ENCODE data around the gene CANT1.
"Not testable (repeated sequence)": the region's sequence is repeated elsewhere in the genome, so short reads cannot be mapped to it uniquely, and the experiment has no call there.

CANT1 gene

DNA sequence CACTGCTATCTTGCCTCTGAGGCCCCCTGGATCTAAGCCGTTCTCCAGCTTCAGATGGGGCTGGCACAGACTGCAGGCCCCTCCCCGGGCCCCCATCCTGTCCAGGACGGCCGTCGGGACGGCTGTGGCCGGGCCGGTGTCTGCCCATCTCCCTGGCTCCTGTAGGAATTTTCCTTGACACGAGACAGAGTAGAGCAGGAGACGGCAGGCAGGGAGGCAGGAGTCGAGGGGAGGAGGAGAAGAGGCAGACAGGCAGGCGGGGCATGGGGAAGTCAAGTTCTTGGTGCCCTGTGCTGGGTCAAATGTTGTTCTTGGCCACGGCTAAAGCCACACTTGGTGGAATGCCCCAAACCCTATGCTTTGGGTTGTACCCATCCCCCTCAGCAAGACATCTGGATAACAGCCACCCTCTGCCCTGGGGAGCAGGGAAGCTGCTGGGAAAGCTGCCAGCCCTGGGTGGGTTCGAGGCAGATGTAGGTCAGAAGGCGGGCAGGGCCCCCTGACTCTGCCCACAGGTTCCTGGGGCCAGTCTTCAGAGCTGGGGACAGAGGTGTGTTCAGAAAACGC, 18.4 kb upstream of the CANT1 start:
- DNase-seq = no peak

DNA sequence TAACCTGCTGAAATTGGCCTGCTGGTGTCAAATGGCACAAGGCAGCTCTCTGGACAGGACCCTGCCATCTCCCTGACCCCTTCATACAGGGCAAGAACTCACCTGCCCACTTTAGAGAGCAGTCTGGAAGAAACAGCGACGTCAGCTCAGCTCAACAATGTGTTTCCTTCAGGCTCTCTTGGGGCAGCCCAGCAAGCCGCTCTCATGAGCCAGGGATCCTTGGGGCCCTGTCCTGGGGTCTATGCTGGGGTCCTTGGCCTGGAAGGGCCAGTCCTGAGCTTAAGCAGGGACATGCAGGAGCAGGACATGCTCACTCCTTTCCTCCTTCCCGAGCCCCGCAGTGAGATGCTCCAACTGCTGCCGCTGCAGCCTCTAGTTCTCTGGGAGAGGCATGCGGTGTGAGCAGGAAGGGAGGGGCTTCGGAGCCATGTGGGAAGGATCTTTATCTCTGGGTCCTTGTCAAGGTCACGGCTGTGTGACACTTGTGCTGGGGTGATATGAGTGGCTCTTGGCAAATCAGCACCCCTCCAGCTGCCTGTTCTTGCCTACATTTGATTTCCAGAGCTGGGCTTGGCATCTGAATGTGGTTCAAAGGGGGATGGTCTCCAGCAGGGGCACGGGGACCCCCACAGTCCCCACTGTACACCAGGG, 17.8 kb upstream of the CANT1 start:
- no peak for DNase-seq

DNA sequence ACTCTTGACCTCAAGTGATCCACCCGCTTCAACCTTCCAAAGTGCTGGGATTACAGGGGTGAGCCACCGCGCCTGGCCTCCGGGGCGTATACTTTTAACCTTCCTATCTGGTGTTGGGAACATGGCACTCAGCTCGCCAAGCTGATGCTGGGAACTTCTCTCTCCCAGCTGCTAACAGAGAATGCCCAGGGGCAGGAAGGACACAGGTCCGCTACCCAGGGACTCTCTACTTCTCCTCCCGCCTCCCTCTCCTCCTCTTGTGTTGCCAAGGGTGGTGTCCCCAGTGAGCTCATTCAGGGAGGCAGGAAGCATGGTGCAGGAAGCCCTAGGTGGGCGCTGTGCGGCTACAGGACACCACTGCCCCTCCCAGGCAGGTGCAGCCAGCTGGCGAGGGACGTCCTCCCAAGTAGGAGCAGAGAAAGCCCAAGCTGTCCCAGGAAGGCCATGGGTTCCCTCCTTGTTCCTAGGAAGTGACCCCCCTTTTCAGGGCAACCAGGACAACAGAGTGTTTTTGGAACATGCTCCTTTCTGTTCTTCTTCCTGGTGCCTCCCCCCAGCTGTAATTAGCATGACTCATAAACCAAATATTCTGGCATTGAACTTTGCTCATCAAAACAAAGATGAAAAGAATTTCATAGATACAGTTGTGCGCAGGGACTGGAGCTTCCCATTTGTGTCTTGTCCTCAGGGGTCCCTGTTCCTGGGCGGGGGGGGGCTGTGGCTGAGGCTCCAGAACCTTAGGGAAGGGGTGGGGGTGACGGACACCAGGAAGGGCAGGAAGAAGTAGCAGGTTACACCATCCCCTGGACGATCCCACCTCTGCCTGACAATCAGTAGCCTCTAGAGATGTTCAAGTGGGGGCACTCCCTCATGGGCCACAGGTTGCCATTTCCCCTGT, 17.1 kb upstream of the CANT1 start:
- DNase-seq = no peak

DNA sequence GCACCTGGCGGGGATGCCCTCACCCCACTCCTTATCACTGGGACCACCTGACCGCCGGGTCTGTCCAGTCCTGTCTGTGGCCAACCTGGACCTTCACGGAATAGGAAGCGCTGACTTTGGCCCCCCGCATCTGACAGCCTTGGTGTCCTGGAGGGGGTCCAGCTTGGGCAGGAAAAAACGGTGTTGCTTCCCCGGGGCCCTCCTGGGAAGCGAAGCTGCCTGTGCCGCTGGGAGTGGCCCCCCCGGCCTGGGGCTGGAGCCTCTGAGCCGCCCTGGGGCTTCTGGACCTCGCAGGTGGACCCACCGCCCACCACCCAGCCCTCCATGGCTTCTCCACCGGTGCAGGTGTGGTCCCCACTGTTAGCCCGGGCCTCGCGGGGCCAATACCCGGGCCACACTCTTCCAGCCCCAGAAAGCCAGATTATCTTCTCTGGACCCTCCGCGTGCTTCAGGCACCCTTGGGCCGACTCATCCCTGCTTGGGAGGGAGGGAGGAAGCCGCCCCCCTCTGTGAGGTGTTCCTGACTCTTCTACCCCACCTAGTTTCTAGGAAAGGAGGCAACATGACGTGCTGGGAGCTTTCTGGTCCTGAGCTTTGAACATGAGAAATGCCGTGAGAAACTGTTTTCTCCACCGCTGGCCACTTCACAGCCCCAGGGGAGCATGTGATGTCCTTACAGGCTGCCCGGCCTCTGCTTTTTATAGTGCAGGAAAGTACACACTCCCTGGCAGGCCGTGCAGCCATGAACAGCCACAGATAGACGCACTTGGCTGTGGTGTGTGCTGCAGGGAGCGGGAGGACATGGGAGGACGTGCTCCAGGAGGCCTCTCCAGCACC, 15.6 kb upstream of the CANT1 start:
- DNase-seq = no peak

DNA sequence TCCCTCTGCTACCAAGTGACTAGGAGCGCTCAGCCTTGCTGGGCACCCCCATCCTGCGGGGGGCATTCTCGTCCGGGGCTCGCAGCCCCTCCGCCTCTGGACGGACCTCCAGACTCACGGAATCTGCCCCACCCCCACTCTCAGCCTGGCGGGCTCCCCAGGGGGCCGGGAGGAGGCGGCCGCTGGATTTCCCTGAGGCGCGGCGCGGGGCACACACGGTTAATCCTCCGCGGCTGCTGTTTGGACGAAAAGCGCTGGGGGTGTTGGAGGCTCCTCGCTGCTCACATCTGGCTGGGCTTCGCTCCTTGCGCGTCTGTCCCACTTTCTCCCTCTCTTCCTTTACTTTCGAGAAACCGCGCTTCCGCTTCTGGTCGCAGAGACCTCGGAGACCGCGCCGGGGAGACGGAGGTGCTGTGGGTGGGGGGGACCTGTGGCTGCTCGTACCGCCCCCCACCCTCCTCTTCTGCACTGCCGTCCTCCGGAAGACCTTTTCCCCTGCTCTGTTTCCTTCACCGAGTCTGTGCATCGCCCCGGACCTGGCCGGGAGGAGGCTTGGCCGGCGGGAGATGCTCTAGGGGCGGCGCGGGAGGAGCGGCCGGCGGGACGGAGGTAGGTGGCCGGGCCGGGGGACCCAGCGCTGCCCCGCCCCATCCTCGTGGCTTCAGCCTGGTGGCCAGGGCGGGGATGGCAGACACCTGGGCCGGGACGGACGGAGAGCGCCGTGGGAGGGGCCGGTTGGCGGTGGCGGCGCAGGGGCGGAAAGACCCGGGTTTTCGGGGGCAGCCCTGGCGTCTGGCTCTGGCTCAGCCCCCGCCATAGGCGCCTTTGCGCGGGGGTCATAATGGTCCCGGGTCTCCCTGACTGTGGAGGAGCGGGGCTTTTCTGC, 14.6 kb upstream of the CANT1 start, which contains the start of gene C1QTNF1:
C1QTNF1 (plus strand) TSS at position 284 of the 886 bp plus-strand sequence. CDS start 19,800 bp downstream, outside the sequence.
- peak in 2 of 58 donors; percentile 8 to 20 for DNase-seq

DNA sequence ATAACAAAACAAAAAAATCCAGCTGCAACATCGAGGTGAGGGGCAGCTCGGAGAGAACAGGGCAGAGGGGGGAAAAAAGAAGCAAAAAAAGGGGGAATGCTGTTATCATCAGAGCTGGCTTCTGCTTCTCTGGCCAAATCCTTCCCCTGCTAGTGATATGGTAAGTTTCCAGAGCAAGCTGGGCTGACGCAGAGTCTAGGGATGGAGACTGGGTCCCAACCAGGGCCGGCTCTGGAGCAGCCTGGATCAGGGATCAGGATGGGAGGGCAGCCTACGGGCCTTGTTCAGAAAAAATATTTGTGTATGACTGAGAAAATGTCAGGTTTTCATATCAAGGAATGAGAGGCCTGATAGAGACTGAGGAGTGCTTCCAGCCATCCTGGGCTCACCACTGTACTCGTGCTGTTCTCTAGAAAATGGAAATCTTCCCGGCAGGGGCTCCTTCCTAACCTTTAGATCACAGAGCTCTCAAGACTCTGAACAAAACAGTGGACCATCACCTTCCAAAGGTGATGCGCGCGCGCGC, 13.7 kb upstream of the CANT1 start:
- no peak for DNase-seq

DNA sequence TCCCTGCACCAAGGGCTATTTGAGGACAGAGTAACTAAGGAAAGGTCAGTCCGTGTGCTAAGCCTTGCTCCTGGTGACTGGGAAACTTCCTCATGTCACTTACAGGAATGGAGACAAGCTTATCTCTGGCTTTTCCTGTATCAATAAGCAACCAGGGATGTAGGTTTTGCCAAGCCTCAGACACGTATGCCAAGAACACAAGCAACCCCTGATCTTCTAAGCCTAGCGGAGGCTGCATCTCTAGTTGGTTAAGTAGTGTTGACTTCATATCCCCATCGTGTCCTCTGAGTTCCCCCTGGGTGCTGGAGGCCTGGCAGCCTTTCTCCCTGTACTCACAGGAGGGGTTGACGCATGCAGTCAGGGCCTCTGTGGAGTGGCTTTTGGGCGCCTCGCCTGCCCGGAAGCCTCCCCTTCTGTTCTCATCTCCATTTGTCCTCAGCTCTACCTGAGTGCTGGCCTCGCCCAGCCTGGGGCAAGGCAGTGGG, 13.0 kb upstream of the CANT1 start:
- DNase-seq = no peak

DNA sequence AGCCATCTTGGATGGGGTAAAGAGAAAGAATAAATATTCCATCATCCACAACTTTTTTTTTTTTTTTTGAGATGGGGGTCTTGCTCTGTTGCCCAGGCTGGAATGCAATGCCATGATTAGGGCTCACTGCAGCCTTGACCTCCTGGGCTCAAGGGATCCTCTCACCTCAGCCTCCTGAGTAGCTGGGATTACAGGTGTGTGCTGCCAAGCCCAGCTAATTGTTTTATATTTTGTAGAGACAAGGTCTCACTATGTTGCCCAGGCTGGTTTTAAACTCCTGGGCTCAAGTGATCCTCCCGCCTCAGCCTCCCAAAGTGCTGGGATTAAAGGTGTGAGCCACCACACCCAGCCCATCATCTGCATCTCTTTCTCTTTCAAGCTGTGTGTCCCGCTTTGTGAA, 12.4 kb upstream of the CANT1 start:
- DNase-seq = not testable (repeated sequence)

DNA sequence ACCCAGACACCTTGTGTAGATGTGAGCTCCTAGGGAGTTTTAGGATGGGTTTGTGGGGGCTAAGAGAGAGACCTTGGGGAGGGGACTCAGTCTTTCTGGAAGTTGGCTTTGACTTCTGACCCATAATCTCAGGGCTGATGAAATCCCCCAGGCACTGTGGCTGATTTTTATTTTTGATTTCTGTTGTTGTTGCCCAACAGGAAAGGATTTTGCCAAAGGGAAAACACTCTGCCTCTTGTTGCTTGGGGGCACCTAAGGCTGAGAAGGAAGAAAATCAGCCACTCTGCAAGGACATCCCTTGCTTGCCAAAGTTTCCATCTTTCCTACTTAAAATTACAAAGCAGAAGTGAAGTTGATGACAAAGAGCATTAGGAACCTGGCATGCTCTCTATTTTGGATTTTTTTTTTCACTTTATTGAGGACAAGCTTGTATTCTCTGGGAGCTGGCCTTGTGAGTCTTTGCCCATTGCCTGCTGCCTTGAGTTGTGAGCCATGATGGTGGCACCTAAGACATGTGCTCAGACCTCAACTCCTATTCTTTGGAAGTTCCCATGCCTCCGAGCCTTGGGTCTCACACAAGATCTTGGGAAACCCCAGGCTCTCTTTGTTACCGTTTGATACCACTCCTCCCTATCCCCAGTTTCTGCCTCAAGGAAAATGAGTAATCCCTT, 11.2 kb upstream of the CANT1 start:
- DNase-seq = no peak

DNA sequence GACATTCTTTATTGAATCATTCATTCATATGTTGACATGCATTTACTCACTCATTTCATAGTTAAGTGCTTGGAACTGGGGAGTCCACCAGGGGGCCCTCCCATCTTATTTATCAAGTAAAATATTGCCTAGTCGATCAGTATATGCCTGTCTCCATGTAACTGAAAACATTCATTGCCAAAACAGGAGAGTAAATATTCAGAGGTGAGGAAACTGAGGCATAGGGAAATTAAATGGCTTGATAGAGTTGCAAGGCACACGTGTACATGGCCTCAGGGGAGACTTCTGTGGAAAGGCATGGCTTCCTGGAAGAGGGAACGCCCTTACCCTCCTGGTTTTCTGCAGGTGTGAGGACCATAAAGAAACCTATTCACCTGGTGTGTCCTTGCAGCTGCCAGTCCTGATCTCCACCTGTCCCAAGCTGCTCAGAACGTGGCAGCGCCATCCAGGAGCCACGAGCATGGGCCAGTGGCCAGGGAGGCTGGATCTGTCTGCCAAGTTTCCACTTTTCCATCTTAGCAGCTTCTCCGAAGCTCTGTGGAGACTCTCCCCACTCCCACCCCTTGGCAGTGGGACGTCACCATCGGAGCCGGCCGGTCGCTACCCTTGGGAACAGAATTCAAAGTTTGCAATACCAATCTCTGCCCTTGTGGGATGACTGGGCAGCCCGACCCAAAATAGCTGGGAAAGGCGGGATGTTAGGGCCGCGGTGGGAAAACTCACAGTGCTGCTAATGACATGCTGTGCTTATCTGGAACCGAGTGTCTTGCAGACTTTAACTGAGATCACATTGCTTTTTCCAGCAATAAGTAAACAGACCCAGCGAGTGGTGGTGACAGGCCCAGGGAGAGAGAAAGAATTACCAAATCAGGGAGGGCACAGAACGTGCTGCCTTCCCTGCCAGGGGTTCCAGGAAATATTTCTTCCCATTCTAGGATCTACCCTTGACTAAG, 10.3 kb upstream of the CANT1 start:
- peak in 12 of 58 donors; percentile 8 to 56 (median 24) for DNase-seq

DNA sequence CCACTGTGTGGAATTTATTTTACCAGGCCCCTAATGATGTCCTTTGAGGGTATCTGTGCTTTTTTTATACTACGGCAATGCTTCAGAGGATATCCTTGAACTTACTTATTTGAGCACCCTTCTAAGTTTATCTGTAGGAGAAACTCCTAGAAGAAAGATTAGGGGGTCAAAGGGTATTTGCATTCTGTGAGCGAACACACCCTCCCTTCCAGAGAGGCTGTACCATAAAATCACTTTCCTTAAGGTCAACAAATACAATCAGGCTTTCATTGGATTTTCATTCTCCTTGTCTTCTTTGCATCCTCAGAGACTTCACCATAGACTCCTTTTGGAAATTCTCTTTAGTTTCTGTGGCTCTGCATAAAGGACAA, 9.7 kb upstream of the CANT1 start:
- no peak for DNase-seq

DNA sequence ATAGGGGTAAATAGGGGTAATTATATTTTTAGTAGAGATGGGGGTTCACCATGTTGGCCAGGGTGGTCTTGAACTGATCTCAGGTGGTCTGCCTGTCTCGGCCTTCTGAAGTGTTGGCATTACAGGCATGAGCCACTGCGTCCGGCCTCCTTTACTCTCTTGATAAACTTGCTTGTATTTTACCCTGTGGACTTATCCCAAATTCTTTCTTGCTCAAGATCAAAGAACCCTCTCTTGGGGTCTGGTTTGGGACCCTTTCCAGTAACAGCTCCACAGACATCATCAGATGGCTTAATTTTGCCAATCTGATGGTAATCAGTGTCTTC, 8.8 kb upstream of the CANT1 start:
- no peak for DNase-seq

DNA sequence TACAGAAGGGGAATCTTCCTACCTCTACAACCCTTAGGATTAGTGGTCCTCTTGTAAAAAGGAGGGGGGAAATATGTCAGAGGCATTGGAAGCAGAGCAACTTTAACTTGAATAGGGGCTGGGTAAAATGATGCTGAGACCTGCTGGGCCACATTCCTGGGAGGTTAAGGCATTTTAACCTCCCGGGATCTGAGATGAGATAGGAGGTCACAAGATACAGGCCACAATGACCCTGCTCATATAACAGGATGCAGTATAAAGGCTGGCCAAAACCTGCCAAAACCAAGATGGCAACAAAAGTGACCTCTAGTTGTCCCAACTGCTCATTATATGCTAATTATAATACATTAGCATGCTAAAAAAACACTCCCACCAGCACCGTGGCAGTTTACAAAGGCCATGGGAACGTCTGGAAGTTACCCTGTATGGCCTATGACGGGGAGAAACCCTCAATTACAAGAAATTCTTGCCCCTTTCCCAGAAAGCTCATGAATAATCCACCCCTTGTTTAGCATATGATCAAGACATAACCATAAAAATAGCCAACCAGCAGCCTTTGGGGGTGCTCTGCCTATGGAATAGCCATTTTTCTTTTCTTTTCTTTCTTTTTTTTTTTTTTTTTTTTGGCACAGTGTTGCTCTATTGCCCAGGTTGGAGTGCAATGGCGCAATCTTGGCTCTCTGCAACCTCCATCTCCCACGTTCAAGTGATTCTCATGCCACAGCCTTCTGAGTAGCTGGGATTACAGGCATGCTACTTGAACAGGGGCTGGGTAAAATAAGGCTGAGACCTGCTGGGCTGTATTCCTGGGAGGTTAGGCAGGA, 8.2 kb upstream of the CANT1 start:
- no peak for DNase-seq

DNA sequence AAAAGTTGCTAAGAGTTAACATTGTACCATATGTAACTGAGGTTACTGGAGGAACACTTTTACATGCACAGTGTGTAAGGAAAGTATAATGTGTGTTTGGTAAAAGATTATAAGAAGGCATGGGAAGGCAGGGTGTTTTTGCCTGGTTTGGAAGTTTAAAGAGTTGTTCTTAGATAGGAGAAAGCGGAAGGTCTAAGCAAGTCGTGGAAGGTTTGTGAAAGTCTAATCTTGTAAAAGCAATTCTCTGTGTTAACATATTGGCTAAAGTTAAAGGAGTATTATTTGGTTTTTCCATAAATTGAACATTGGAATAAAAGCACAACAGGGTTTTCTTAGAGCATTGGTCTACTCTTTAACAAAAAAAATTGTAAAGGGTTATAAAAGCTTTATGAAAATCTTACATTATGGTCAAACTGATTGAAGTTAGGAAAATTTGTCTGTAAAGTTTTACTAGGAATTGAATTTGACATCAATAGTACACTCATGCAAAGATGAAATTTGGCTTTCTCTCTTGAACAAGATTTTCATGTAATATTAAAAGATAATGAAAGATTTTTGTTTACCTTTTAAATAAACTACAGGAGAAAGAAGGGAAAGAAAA, 4.7 kb upstream of the CANT1 start:
- DNase-seq = no peak

DNA sequence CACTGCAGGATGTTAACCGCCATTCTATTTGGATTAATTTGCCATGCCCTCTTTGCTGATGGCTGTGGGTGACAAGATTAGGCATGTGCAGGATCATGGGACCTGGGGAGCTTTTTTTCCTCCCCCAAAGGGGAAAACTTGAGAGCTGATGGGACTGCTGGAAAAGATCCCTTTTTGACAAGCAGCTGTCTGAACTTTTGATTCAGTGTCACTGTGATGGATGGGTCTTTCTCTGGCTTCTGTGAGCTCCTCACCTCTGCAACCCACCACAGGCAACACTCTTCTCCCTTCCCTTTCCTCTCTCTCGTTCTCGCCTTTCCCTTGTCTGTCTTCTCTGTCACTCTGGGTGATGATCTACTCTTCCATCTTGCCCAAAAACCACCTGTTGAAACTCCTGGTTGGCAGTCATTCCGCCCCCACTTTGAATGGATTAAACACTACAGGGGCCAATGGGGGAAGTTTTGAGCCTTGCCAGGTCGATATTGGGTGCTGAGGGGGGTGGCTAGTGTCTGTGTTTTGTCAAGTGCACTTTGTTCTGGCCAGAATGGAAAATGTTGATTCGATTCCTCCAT, 3.1 kb upstream of the CANT1 start:
- DNase-seq = no peak

DNA sequence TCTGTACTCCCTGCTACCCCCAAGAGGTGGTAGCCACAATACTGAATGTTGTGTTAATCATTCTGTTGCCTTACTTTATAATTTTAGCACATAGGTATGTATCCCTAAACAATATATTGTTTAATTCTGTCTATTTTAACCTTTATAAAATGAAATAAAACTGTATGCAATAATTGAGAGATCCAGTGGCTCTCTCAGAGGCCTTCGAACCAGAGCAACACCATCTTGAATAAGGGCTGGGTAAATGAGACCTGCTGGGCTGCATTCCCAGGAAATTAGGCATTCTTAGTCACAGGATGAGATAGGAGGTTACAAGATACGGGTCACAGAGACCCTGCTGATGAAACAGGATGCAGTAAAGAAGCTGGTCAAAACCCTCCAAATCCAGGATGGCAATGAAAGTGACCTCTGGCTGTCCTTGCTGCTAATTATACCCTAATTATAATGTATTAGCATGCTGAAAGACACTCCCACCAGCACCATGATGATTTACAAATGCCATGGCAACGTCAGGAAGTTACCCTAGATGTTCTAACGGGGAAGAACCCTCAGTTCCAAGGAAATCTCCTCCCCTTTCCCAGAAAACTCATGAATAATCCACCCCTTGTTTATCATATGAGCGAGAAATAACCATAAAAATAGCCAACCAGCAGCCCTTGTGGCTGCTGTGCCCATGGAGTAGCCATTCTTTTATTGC, 2.0 kb upstream of the CANT1 start:
- no peak for DNase-seq

All from anterior cingulate cortex (tissue), 58 donors.